ENCODE measurements around the gene UPK1B. TPM values are rescaled to one million over a fixed set of nuclear protein-coding genes. Genes with fewer than 3 reads are reported as not detected.

UPK1B gene
- total RNA-seq, 4 donors from 2014 or later: not detected

DNA sequence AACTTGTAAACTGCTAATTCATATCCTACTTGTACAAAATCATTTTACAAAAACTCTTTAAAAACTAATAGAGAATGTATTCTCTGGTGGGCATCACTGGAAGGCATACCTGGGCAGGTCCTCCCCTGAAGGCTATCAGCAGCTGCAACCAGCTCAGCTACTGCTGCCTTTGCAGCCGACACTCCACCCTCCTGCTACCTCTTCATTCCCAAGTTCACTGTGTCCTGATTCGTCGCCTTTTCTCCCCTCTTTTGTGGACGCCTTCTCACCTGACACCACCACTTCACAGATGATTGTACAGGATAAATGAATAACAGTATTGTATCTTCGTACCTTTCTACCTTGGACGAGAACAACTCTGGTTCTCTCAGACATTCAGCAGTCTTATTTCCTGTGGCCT lies 38.4 kb downstream of the UPK1B start:
- intact Hi-C loops (cut with DNase I; ENCODE audit: low total_unique reads) (no loop called here), in situ Hi-C loops (cut with MboI; ENCODE audit: low sequenced_read_pairs in 4 of 4) (no loop called here)
- Histone ChIP-seq H3K4me3 (no peak overlapping the region), H3K36me3 (peaks cover 0 to 39% of the 10 kb centered on the region in 2 donors), H3K4me1 (no peaks in the 10 kb centered on the region), H3K9me3 (no peaks in the 10 kb centered on the region), H3K27ac (no peak overlapping the region), H3K27me3 (no peaks in the 10 kb centered on the region)
- DNase-seq: no peak
- no peak for TF ChIP-seq POLR2A (IDR thresholded peaks at IDR 0.05)
- TF ChIP-seq, protein P1, sequence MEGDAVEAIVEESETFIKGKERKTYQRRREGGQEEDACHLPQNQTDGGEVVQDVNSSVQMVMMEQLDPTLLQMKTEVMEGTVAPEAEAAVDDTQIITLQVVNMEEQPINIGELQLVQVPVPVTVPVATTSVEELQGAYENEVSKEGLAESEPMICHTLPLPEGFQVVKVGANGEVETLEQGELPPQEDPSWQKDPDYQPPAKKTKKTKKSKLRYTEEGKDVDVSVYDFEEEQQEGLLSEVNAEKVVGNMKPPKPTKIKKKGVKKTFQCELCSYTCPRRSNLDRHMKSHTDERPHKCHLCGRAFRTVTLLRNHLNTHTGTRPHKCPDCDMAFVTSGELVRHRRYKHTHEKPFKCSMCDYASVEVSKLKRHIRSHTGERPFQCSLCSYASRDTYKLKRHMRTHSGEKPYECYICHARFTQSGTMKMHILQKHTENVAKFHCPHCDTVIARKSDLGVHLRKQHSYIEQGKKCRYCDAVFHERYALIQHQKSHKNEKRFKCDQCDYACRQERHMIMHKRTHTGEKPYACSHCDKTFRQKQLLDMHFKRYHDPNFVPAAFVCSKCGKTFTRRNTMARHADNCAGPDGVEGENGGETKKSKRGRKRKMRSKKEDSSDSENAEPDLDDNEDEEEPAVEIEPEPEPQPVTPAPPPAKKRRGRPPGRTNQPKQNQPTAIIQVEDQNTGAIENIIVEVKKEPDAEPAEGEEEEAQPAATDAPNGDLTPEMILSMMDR (IDR thresholded peaks at IDR 0.05 in 4 of 5, conservative IDR thresholded peaks at IDR 0.05 in 1 of 5): no peak
- no peak for ATAC-seq

DNA sequence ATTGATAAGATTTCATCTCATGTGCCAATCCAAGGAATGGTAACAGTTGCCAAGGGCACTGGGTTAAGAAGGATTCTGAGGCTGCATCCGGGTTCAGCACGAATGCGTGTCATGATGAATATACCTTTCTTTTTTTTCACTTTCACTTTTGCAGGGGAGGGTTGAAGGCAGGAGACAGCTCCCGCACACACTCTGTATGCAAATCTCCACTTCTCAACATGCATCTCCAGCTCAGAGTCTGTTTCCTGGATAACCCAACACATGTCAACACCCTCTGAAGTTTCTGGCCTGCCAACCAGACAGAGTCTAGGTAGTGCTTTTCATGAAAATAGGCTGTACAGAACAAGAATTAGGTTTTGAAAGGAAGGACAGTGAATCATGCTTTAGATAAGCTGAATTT lies 45.7 kb downstream of the UPK1B start:
- in situ Hi-C loops (cut with MboI; ENCODE audit: low sequenced_read_pairs in 4 of 4) (no loop called here), intact Hi-C loops (cut with DNase I; ENCODE audit: low total_unique reads) (no loop called here)
- TF ChIP-seq, protein P1 (IDR thresholded peaks at IDR 0.05 in 4 of 5, conservative IDR thresholded peaks at IDR 0.05 in 1 of 5): no peak
- no peak for TF ChIP-seq POLR2A (IDR thresholded peaks at IDR 0.05)
- Histone ChIP-seq H3K4me3 (no peak overlapping the region), H3K36me3 (peaks cover 0 to 60% of the 10 kb centered on the region in 2 donors), H3K27me3 (no peaks in the 10 kb centered on the region), H3K4me1 (no peaks in the 10 kb centered on the region), H3K9me3 (no peaks in the 10 kb centered on the region), H3K27ac (no peak overlapping the region)
- DNase-seq (no peak), ATAC-seq (no peak)

DNA sequence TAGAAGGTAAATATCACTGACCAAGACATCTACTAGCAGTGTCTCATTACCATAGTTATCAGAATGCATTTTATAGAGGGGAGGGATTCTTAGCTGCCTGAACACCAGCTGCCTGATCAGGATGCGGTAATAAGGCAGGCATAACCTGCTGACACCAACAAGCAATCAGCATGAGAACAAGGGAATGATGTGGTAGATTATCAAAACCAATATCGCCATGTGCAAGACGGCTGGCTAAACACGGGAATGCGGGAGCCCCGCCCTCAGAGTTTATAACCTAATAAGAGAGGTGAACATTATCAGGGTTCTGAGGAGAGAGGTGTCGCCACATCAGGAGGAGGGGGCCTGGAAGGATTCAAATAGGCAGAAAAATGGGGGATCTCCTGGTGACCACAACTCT lies 46.8 kb downstream of the UPK1B start:
- in situ Hi-C loops (cut with MboI; ENCODE audit: low sequenced_read_pairs in 4 of 4) (no loop called here), intact Hi-C loops (cut with DNase I; ENCODE audit: low total_unique reads) (no loop called here)
- no peaks in the 10 kb centered on the region for H3K9me3 ChIP-seq
- no peak overlapping the region for H3K27ac ChIP-seq
- H3K4me3 ChIP-seq: no peak overlapping the region
- TF ChIP-seq POLR2A (IDR thresholded peaks at IDR 0.05): no peak
- TF ChIP-seq, protein P1 (IDR thresholded peaks at IDR 0.05 in 4 of 5, conservative IDR thresholded peaks at IDR 0.05 in 1 of 5): no peak
- DNase-seq (no peak), ATAC-seq (no peak)
- no peaks in the 10 kb centered on the region for H3K27me3 ChIP-seq
- H3K36me3 ChIP-seq: peaks cover 0 to 56% of the 10 kb centered on the region in 2 donors
- no peaks in the 10 kb centered on the region for H3K4me1 ChIP-seq

GRCh38 chr3:119220970-119221667 lies 47.7 kb downstream of the UPK1B start:
- H3K4me3 ChIP-seq: no peak overlapping the region
- in situ Hi-C loops (cut with MboI; ENCODE audit: low sequenced_read_pairs in 4 of 4): no loop called here
- TF ChIP-seq POLR2A (IDR thresholded peaks at IDR 0.05): no peak
- TF ChIP-seq, protein P1 (IDR thresholded peaks at IDR 0.05 in 4 of 5, conservative IDR thresholded peaks at IDR 0.05 in 1 of 5): no peak
- no peaks in the 10 kb centered on the region for H3K9me3 ChIP-seq
- DNase-seq (no peak), ATAC-seq (no peak)
- no peaks in the 10 kb centered on the region for H3K4me1 ChIP-seq
- no peak overlapping the region for H3K27ac ChIP-seq
- H3K36me3 ChIP-seq: peaks cover 0 to 51% of the 10 kb centered on the region in 2 donors
- H3K27me3 ChIP-seq: no peaks in the 10 kb centered on the region
- intact Hi-C loops (cut with DNase I; ENCODE audit: low total_unique reads): no loop called here
